ENCODE measurements around the gene CYP17A1.

The CYP17A1 gene

DNA sequence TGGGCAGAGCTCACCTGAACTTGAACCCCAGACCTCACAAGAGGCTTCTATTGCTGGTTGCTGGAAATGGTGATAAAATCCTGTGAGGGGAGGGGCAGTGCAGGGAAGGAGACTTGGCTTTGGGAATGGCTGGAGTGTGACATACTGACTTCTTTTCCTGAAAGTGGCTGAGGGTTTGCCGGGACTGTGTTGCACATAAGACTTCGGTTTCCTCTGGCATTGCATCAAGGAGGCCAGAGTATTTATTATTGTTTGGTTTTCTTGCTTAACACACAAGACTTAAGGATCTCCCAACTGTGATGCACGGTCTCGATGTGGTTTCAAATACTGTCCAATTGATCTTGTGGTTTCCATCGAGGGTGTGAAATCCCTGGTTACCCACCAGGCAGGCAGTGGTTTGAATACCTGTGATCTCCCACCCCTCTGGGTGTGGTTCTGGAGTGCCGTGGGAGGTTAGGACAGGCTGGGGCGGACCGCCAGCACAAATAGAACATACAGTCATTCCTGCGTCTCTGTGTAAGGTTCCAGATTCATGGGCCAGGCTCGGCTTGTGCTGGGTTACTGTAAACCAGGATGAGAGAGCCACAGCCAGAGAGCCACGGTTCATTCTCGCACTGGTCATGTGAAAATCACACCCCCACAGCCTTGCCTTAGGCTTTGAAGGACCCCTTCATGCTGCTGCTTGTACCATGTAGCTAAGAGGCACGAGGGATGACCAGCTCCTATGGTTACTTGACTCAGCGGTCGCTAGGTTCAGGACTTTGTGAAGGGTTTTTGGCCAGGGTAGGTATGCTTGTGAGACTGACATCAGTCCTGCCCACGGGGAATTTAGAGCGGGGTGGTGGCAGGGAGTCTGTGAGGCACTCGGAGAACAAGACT, 54.3 kb downstream of the CYP17A1 start:
- ATAC-seq (ENCODE audit: low read depth), result no peak
- H3K36me3 Mint-ChIP-seq, result peaks cover 10% of the 10 kb centered on the region
- H3K9me3 Mint-ChIP-seq, result no peaks in the 10 kb centered on the region
- peaks cover 42% of the 10 kb centered on the region for H3K4me1 Mint-ChIP-seq
- H3K27me3 Mint-ChIP-seq, result no peaks in the 10 kb centered on the region
- no peak overlapping the region for H3K4me3 Mint-ChIP-seq
- DNase-seq (ENCODE audit: low spot score in 2 of 2), result no peak
- H3K27ac Mint-ChIP-seq, result no peak overlapping the region

DNA sequence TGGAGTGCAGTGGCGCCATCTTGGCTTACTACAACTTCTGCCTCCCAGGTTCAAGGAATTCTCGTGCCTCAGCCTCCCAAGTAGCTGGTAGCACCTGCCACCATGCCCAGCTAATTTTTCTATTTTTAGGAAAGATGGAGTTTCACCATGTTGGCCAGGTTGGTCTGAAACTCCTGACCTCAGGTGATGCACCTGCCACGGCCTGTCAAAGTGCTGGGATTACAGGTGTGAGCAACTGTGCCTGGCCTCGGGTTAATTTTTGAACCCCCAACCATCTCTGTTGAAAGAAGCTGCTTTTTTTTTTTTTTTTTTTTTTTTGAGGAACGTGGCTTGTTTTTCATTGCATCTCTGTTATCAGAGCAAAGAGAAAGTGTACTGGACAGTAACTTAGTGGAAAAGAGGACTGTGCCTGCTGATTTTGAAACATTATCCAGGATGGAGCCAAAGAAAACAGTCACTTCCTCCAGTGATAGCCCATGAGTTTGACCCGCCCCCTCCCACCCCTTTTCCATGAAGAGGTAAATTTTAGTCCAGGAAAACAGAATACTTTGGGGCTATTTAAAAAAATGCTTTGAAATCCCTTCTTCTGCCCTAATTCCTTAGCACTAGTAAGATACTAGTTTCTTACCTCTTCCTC, 55.2 kb downstream of the CYP17A1 start:
- Mint-ChIP-seq H3K4me1 (peaks cover 40% of the 10 kb centered on the region), H3K9me3 (no peaks in the 10 kb centered on the region), H3K27ac (no peak overlapping the region), H3K4me3 (no peak overlapping the region), H3K27me3 (no peaks in the 10 kb centered on the region), H3K36me3 (peaks cover 6% of the 10 kb centered on the region)
- DNase-seq (ENCODE audit: low spot score in 2 of 2), result no peak
- ATAC-seq (ENCODE audit: low read depth), result no peak

DNA sequence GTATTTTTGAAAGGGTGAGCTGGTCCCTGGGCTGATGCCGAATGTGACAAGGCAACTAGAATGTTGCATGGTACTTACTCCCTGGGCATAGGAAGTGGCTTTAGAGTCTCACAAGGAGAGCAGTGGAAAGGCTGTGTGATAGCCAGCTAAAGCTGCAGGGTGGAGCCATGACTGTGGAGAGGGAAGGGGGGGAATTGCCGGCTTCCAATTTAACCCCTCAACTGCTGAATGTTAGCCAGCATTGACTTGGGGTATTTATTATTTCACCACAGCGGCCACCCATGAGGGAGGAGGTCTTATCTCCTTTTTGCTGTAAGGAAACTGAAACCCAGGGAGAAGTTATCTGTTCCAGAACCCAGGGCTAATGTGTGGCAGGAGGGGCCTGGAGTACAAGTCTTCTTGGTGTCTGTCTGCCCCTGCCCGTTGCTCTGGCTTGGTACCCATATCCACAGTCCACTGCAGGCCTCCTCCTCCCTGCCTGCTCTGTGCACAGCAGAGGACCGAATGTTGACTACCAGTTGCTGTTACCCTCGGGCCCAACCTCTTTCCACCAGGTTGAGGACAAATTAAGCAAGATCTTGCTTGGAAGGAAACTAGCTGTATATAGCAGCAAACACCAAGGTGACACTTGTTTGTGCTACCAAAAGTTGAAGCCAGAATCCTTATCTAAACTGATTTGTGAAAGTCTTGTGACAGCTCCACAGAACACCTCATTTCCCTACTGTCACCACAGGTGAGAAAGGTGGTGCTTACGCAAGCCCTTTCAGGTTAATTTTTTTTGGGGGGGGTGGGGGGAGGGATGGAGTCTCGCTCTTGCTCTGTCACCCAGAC, 55.9 kb downstream of the CYP17A1 start:
- H3K36me3 Mint-ChIP-seq, result peaks cover 6% of the 10 kb centered on the region
- H3K27ac Mint-ChIP-seq, result no peak overlapping the region
- no peak for DNase-seq (ENCODE audit: low spot score in 2 of 2)
- H3K4me3 Mint-ChIP-seq, result no peak overlapping the region
- no peaks in the 10 kb centered on the region for H3K9me3 Mint-ChIP-seq
- H3K27me3 Mint-ChIP-seq, result no peaks in the 10 kb centered on the region
- no peak for ATAC-seq (ENCODE audit: low read depth)
- peaks cover 37% of the 10 kb centered on the region for H3K4me1 Mint-ChIP-seq
